ENCODE results near the gene PEBP1. TPM values are rescaled to one million over a fixed set of nuclear protein-coding genes. Genes with fewer than 3 reads are reported as not detected.

The PEBP1 gene
- total and polyA plus RNA-seq, 5 donors from 2014 or later: 75.2 to 359 (median 310) TPM

Other genes starting within 250 kb of the PEBP1 start
- gene KSR2, start 167.1 kb upstream of the PEBP1 start, total RNA-seq: 0.20 TPM
- gene KSR2, start 167.1 kb upstream of the PEBP1 start, polyA plus RNA-seq: not detected
- gene RFC5, start 119.4 kb upstream of the PEBP1 start, total RNA-seq: 12.0 TPM
- gene RFC5, start 119.4 kb upstream of the PEBP1 start, polyA plus RNA-seq: 10 to 100 TPM; 19.2 to 21.1 (median 20.1) TPM
- gene WSB2, start 74.9 kb upstream of the PEBP1 start, total RNA-seq: 30.8 TPM
- gene WSB2, start 74.9 kb upstream of the PEBP1 start, polyA plus RNA-seq: 10 to 100 TPM; 16.0 to 26.2 (median 22.2) TPM
- gene VSIG10, start 32.1 kb upstream of the PEBP1 start, total RNA-seq: 0.64 TPM
- gene VSIG10, start 32.1 kb upstream of the PEBP1 start, polyA plus RNA-seq: 1 to 10 TPM; 1.5 to 3.1 (median 2.0) TPM
- gene TAOK3, start 236.8 kb downstream of the PEBP1 start, total RNA-seq: 97.8 TPM
- gene TAOK3, start 236.8 kb downstream of the PEBP1 start, polyA plus RNA-seq: 10 to 100 TPM; 60.2 to 74.8 (median 69.7) TPM
- 29.9 TPM for gene SUDS3, start 240.4 kb downstream of the PEBP1 start, total RNA-seq
- 10 to 100 TPM; 13.0 to 14.5 (median 13.6) TPM for gene SUDS3, start 240.4 kb downstream of the PEBP1 start, polyA plus RNA-seq

Measured in CD4-positive, CD25-positive, alpha-beta regulatory T cell (primary cell).